WI38 (cell line): ENCODE measurements around the gene SYT5.
"Not testable (repeated sequence)": the region's sequence is repeated elsewhere in the genome, so short reads cannot be mapped to it uniquely, and the experiment has no call there.

Experiments
- H3K4me3 ChIP-seq: 2 replicates; pipeline ENCODE4 v1.5.1; 2011; ENCODE audit warnings: low read depth, mild to moderate bottlenecking, control low read depth, low read length
- CTCF ChIP-seq: IDR thresholded peaks from 2 replicates; pipeline ENCODE4 v1.5.1; 2012; ENCODE audit warnings: low read depth, mild to moderate bottlenecking, control low read depth, low read length

Gene SYT5

GRCh38 chr19:55226788-55227187, 46.7 kb upstream of the SYT5 start:
- TF ChIP-seq CTCF = no peak
- no peak overlapping the region for H3K4me3 ChIP-seq

- no peak for TF ChIP-seq CTCF
- H3K4me3 ChIP-seq = no peak overlapping the region
Measured at GRCh38 chr19:55226273-55226672, 46.2 kb upstream of the SYT5 start.

GRCh38 chr19:55225415-55225958, 45.4 kb upstream of the SYT5 start:
- no peak for TF ChIP-seq CTCF
- H3K4me3 ChIP-seq = no peak overlapping the region

GRCh38 chr19:55224679-55225414, 44.8 kb upstream of the SYT5 start:
- not testable (repeated sequence) for H3K4me3 ChIP-seq

- no peak for TF ChIP-seq CTCF
- no peak overlapping the region for H3K4me3 ChIP-seq
Measured at GRCh38 chr19:55224038-55224665, 44.1 kb upstream of the SYT5 start.

GRCh38 chr19:55223291-55224037, 43.4 kb upstream of the SYT5 start:
- H3K4me3 ChIP-seq = no peak overlapping the region
- no peak for TF ChIP-seq CTCF

GRCh38 chr19:55220525-55220924, 40.4 kb upstream of the SYT5 start:
- no peak for TF ChIP-seq CTCF
- no peak overlapping the region for H3K4me3 ChIP-seq
